ENCODE data around the gene HIP1.
A peak's percentile ranks its signal among the peaks of the same experiment; 100 is the strongest.

Gene HIP1

GRCh38 chr7:75756991-75757676 is 18.4 kb upstream of the HIP1 start:
- CTCF ChIA-PET: interaction anchor here (0.7 kb wide), 1 partner anchor 210 kb away, joined by 3 read pairs; no protein-coding TSS in a partner anchor
- POLR2A ChIA-PET: no interaction called here
- DNase-seq (ENCODE audit: extremely low spot score): no peak
- TF ChIP-seq FOXK2 (IDR thresholded peaks at IDR 0.05) (no peak), BHLHE40 (IDR thresholded peaks at IDR 0.05; ENCODE audit: borderline replicate concordance) (no peak), TARDBP (IDR thresholded peaks at IDR 0.05) (no peak), SP1 (IDR thresholded peaks at IDR 0.05) (no peak), FOXM1 (IDR thresholded peaks at IDR 0.05; ENCODE audit: borderline replicate concordance) (no peak), HDGF (IDR thresholded peaks at IDR 0.05; ENCODE audit: borderline replicate concordance) (no peak), SUZ12 (IDR thresholded peaks at IDR 0.05) (no peak), LEF1 (IDR thresholded peaks at IDR 0.05; ENCODE audit: borderline replicate concordance) (no peak), ZNF384 (IDR thresholded peaks at IDR 0.05) (no peak), ARNT (IDR thresholded peaks at IDR 0.05) (no peak), NFRKB (IDR thresholded peaks at IDR 0.05) (no peak), FOXA1 (IDR thresholded peaks at IDR 0.05) (no peak), L3MBTL2 (conservative IDR thresholded peaks at IDR 0.05) (no peak), PKNOX1 (IDR thresholded peaks at IDR 0.05) (no peak), ELF4 (IDR thresholded peaks at IDR 0.05) (no peak), CTBP1 (IDR thresholded peaks at IDR 0.05; ENCODE audit: borderline replicate concordance) (no peak)

GRCh38 chr7:75756206-75756990 is 17.7 kb upstream of the HIP1 start:
- TF ChIP-seq SP1 (IDR thresholded peaks at IDR 0.05): no peak
- TF ChIP-seq ZNF384 (IDR thresholded peaks at IDR 0.05): 0 out of 2 replicates have a peak, but pooled peaks have one; percentile 50
- no peak for DNase-seq (ENCODE audit: extremely low spot score)
- POLR2A ChIA-PET: no interaction called here
- CTCF ChIA-PET: interaction anchor here (0.7 kb wide), 1 partner anchor 209 kb away, joined by 3 read pairs; no protein-coding TSS in a partner anchor

GRCh38 chr7:75743455-75743859 is 4.7 kb upstream of the HIP1 start:
- ChIA-PET CTCF (no interaction called here), POLR2A (no interaction called here)
- no peak for DNase-seq (ENCODE audit: extremely low spot score)
- TF ChIP-seq LEF1 (IDR thresholded peaks at IDR 0.05; ENCODE audit: borderline replicate concordance): no peak
- TF ChIP-seq PKNOX1 (IDR thresholded peaks at IDR 0.05): peak; percentile 73

GRCh38 chr7:75740846-75741497 is 2.2 kb upstream of the HIP1 start:
- TF ChIP-seq ZNF384 (IDR thresholded peaks at IDR 0.05): no peak
- TF ChIP-seq TARDBP (IDR thresholded peaks at IDR 0.05): no peak
- no peak for TF ChIP-seq NFRKB (IDR thresholded peaks at IDR 0.05)
- TF ChIP-seq BHLHE40 (IDR thresholded peaks at IDR 0.05; ENCODE audit: borderline replicate concordance): no peak
- TF ChIP-seq FOXK2 (IDR thresholded peaks at IDR 0.05): no peak
- TF ChIP-seq CTBP1 (IDR thresholded peaks at IDR 0.05; ENCODE audit: borderline replicate concordance): no peak
- TF ChIP-seq SUZ12 (IDR thresholded peaks at IDR 0.05): no peak
- no peak for TF ChIP-seq ELF4 (IDR thresholded peaks at IDR 0.05)
- TF ChIP-seq HDGF (IDR thresholded peaks at IDR 0.05; ENCODE audit: borderline replicate concordance): no peak
- no peak for TF ChIP-seq L3MBTL2 (conservative IDR thresholded peaks at IDR 0.05)
- TF ChIP-seq ARNT (IDR thresholded peaks at IDR 0.05): no peak
- no peak for DNase-seq (ENCODE audit: extremely low spot score)
- ChIA-PET POLR2A (no interaction called here), CTCF (no interaction called here)

GRCh38 chr7:75739796-75740672 is 1.3 kb upstream of the HIP1 start:
- POLR2A ChIA-PET: interaction anchor here (1.2 kb wide), 1 partner anchor 16 kb away, joined by 3 read pairs; no protein-coding TSS in a partner anchor
- CTCF ChIA-PET: no interaction called here
- no peak for DNase-seq (ENCODE audit: extremely low spot score)
- TF ChIP-seq BHLHE40 (IDR thresholded peaks at IDR 0.05; ENCODE audit: borderline replicate concordance): no peak
- no peak for TF ChIP-seq TARDBP (IDR thresholded peaks at IDR 0.05)
- no peak for TF ChIP-seq PKNOX1 (IDR thresholded peaks at IDR 0.05)
- no peak for TF ChIP-seq NFRKB (IDR thresholded peaks at IDR 0.05)
- TF ChIP-seq SP1 (IDR thresholded peaks at IDR 0.05): no peak
- TF ChIP-seq L3MBTL2 (conservative IDR thresholded peaks at IDR 0.05): no peak
- no peak for TF ChIP-seq FOXK2 (IDR thresholded peaks at IDR 0.05)

Measured in HEK293T (cell line).